ENCODE data around the gene NOTCH1.

The NOTCH1 gene

DNA sequence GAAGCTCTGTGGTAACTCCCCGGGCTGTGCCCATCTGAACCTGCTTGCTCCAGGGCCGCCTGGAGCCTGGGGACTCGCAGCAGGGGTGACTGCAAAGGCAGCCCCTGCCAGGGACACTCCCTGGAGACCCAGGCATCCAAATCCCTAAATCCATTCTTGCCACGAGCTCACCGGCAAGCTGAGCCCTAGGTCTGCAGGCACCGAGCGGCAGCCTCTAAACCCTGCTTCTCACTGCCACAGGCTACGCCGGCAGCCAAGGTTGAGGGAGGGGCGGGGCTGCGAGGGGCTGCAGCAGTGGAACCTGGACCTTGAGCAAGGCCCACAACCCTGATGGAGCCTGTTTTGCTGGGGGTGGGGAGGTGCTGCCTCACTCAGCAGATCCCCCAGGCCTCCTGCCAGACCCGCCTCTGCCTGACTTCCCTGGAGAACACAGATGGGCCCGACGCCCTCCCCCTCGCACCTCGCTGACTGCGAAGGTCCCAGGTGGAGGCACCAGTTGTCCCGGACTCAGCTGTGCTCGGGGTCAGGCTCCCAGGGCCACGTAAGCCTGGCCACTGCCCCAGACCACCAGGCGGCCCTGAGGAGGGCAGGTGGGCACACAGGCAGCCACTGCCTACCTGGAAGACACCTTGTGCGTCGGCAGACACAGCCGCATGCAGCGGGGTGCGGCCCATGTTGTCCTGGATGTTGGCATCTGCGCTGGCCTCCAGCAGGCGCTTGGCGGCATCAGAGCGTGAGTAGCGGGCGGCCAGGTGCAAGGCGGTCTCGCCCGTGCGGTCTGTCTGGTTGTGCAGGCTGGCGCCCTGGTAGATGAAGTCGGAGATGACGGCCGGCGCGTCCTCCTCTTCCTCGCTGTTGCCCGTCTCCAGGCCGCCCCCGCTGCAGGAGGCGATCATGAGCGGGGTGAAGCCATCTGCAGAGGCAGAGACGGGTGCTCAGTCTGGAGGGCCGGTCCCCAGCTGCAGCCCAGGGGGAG lies 45.6 kb downstream of the NOTCH1 start:
- no peak for DNase-seq (ENCODE audit: low read depth)

DNA sequence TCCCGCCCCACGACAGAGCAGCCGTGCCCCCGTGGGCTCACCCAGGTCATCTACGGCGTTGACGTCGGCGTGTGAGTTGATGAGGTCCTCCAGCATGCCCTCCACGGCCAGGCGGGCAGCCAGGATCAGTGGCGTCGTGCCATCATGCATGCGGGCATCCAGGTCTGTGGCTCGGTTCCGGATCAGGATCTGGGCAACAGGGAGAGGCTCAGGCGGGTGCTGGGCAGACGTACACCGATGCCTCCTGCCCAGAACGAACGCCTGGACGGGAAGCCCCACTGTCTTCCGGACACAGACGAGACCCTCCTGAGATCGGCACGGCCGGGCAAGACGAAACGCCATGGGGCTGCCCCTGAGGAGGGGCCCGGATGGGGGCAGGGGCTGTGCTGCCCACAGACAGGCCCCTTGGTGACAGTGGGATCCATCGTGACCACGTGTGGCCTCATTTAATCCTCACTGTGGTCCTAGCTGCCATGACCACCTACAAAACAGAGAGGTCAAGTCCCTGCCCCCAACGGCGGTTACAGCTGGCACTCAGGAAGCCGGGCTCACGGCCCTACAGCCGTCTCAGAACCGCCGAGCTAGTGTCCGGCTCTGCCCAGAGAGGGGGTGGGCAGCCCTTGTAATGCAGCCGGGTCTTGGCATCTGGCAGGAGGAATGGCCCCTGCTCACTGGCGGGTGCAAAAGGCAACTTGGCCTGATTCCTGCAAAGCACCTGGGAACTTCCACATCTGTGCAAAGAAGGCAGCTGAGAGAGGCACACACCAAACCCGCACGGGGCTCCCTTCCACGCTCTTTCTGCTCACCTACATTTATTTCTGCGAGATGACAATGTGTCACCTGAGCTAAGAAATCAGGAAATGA lies 46.5 kb downstream of the NOTCH1 start:
- no peak for DNase-seq (ENCODE audit: low read depth)

DNA sequence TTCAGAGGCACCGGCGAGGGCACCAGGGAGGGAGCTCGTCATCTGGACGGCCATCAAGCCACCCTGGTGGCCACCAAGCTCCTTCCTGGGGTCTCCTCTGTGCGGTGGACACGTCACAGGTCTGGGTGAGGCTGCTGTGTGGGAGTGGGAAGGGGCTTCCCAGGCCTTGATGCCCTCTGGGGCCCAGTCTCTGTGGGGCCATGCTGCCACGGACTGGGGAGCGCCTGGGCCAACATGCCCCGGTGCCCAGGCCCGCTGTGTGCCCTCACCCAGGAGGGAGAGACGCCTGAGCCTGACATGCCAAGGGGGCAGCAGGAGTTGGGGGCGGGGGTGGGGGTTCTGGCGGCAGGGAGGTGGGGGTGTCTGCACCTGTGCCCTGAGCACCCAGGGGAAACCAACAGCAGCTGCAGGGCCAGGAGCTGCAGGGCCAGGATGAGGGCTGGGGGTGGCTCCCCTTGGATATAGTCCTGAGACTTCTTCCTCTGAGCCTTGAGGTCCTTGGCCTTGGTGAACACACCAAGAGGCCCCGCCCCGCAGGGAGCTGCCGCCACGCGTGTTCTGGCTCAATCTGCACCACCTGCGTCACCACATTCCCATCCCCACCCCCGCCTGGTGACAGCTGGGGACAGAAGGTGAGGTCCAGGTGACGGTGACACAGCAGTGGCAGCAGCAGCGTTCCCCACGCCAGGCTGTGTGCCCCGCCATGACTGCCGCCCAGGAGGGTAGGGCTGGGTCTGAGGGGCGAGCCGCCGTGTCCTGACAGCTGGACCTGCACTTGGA lies 47.7 kb downstream of the NOTCH1 start:
- DNase-seq (ENCODE audit: low read depth), result no peak

DNA sequence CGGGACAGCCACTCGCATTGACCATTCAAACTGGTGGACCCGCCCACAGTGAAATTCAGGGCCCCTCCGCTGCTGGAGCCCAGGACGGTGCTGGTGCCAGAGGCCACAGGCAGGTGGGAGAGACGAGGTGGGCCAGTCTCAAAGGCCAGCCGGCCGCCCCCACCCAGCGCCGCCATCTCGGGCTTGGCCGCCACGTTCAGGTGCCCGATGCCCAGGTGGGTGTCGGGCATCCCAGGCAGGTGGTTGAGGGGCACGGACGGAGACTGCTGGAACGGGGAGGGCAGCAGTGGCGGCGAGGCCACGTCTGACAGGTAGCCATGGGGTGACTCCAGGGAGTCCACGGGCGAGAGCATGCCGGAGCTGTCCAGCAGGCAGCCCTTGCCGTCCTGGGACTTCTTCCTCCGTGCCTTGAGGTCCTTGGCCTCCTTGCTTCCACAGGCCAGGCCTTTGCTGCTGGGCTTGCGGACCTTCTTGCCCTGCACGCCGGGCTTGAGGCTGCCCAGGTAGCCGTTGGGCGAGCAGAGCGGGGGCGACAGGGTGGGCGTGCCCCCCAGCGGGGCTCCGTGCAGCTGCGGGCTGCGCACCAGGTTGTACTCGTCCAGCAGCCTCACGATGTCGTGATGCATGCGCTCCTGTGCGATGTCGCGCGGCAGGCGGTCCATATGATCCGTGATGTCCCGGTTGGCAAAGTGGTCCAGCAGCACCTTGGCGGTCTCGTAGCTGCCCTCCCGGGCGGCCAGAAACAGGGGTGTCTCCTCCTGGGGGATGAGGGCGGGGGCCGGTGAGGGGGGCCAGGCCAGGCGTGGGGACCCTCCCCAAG lies 48.8 kb downstream of the NOTCH1 start:
- DNase-seq (ENCODE audit: low read depth), result no peak

DNA sequence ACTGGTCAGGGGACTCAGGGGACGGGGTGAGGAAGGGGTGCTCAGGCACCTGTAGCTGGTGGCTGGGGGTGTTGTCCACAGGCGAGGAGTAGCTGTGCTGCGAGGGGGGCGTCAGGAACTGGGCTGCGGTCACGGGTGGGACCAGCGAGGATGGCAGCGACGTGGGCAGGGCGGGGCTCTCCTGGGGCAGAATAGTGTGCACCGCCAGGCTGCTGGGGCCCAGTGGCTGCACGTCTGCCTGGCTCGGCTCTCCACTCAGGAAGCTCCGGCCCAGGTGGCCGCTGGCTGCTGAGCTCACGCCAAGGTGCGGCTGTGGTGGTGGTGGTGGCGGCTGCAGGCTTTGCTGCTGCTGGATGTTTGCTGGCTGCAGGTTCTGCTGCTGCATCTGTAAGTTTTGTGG lies 49.7 kb downstream of the NOTCH1 start:
- DNase-seq (ENCODE audit: low read depth), result no peak

DNA sequence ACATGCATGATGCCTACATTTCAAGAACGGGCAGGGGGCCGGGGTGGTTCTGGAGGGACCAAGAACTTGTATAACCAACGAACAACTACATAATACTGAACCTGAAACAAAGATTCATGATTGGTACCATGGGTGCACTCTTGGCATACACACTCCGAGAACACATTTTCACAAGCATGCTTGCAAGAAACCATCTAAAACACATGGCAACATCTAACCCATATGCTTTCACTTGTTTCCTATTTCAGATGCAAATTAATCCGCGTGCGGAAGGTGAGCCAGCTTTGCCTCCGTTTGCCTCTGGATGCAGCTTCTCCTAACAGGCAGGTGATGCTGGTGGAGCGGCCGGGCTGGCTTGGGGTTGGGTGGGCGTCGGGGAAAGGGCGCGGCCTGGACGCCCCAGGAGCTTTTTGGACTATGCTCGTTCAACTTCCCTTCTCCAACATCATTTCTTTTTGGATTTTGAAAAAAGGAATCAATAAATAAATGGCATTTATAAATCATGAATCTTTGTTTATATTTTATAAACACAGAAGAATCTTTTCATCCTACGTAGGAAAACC lies 50.5 kb downstream of the NOTCH1 start:
- DNase-seq (ENCODE audit: low read depth), result no peak

DNA sequence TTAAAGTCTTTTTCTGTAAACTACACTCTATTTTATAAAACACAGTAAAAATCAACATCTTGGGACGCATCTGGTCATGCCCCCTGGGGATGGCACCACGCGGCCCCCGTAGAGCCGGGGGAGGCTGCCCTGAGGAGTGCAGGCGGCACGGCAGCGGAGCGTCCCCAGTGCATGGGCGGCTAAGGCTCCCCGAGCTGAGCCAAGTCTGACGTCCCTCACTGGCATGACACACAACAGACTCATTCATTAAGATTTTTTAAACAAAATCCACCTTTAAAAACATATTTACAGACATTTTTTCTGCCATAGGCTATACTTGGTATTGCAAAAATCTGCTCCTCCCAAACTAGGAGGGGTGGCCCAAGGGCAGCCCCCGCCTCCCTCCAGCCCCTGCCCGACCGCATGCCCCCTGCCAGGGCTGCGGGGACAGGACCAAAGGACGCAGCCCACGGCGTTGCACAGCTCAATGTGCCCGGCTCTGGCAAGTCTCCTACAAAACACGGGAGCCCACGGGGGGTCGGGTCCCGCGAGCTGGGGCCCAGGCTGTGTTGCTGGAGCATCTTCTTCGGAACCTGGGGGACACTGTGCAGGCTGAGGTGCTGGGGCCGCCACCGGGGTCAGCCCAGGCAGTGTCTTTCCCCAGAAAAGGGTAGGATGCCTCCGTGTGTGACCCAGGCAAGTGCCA lies 51.2 kb downstream of the NOTCH1 start:
- no peak for DNase-seq (ENCODE audit: low read depth)

DNA sequence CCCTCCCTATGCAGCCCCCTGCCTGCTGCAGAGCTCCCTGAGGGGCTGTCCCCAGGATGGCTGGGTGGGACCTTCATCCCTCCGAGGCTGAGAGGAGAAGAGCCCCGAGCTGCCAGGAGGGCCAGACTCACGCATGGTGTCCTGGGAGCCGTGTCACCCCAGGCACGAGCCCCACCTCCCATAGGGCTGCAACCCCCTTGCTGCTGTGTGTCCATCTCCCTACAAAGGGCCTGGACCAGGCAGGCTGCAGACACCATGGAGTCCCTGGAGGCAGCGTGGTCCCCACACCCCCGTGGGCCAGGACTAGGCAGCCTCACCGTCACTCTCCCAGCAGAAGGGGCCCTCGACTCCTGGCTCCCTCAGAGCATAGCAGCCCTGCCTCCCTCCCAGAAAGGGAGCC lies 51.8 kb downstream of the NOTCH1 start:
- no peak for DNase-seq (ENCODE audit: low read depth)

DNA sequence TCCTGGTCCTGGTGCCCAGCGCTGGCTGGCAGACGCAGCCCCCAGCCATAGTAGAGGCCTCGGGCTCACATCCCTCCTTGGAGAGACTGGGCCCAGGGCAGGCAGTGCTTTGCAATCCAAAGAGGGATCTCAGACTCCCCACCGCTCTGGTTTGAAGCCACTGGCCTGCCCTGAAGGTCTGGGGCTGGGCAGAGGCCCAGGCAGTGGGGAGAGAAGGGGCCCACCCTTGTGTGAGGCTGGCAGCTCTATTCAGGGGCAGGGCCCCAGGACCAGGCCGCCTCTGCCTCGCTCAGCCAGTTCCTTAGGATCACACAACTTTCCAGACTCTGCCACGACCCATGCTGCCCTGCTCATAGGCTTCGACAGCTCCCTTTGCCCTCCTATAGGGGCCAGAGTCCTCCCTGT lies 52.3 kb downstream of the NOTCH1 start:
- DNase-seq (ENCODE audit: low read depth), result no peak

DNA sequence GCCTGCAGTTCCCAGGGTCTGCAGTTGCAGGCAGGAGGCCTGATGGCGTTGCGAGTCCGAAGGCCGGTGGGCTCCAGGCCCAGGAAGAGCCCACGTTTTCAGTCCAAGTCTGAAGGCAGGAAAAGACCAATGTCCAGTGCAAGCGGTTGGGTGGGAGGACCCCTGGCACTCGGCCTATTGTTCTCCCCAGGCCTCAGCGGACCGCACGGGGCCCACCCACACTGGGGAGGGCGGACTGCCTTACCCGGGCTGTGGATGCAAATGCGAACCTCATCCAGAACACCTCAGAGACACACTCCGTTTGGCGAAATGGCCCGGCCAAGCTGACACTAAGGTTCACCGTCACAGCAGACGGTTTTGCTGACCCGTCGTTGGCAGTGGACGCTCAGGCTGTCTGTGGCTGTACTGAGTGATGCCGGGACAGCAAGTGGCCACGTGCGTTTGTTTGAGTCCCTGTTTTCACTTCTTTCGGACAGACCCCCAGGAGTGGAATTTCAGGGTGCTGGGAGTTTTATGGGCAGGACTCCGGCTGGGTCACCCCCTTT lies 52.8 kb downstream of the NOTCH1 start:
- no peak for DNase-seq (ENCODE audit: low read depth)

DNA sequence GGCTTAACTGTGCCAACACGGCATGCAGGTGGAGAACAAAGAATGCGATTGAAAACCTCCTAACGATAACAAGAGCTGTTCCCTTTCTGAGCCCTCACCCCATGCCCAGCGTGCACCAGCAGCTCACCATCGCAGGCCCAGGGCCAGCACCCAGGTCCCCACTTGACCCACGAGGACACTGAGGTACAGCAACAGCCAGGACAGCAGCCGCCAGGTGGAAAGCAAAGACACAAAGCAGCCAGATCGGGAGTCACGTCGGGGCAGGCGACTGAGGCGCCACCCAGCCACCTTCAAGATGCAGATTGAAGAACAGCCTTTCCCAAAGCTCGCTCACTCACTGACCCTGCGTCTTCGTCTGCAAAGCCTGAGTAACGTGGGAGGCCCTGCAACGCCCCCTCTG lies 56.1 kb downstream of the NOTCH1 start:
- no peak for DNase-seq (ENCODE audit: low read depth)

DNA sequence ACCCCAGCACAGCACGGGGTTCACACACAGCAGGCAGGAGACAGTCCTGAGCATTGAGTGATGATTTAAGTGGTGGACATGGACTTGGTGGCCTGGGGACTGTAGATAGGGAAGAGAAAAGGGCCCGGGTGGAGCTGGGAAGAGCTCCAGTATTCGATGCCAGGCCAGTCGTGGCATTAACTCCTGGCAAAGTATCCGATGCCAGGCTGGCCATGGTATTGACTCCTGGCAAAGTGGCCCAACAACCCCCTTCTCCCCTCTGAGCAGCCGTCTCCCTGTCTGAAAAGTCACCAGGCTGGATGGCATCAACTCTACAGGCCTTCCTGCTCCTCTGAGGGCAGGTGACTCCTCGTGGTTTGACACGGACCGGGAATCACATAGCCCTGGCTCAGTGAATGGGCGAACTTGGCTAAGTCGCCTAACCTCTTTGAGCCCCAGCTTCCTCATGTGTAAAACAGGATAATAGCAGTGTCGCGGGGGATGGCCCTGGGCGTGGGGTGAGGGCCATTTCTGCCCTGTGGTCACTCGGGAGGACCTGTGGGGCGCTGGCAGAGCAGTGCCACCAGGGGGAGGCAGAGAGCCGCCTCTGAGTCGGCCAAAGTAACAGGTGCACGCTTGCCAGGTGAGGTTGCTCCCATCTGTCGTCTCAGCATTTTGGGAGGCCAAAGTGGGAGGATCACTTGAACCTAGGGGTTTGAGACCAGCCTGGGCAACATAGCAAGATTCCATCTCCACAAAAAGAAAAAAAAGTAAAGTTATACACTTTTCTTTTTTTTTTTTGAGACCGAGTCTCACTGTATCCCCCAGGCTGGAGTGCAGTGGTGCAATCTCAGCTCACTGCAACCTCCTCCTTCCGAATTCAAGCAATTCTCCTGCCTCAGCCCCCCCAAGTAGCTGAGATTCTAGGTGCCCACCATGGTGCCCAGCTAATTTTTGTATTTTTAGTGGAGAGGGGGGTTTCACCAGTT lies 57.3 kb downstream of the NOTCH1 start:
- peak; percentile 49 for DNase-seq (ENCODE audit: low read depth)

DNA sequence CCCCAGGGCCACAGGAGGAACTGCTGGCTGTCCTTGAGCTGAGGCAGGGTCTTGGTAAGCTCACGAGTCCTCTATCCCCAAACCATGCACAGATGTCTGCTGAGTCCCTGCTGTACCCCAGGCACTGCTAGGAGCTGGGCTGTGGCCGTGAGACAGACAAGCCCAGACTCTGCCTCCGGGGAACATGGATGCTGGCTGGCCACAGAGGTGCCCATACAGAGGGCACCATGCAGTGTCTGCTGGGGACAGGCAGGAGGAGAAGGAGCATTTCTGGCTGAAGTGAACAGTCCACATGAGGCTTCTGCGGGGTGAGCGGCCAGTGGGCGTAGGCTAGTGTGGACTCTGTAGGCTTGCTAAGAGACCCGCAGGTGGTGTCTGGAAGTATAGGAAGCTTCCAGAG lies 58.2 kb downstream of the NOTCH1 start:
- DNase-seq (ENCODE audit: low read depth), result no peak

DNA sequence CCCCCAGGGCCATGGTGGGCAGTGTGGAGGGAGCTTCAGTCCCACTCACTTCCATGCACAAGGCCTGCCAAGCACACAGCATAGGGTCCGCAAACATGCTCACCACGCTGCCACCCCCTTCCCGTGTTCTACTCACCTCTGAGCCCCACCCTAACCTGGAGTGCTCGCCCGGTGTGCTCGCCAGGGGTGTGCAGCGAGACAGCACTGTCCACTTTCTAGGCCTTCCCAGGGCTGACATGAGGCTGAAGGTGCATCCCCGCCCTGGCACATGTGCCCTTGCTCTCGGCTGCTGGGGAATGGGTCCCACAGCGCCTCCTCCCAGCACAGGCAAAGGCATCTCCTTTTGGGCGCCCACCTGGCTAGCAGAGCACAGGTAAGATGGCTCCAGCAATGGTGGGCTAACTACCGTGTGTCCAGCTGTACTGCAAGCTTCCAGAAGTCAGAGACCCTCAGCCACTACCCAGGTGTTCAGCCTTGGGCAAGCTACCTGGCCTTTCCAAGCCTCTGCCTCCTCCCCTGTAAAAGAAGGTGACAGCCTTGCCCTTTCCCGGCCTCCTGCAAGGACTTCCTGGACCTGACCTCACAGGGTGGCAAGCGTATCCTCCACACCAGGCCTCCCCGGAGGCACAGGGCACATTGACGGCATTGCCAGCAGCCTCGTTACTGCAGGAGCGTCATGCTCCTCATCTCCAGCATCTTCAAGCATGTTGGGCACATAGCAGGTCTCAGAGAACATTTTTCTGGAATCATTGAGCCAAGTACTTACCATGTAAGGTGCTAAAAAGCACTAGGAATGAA lies 58.8 kb downstream of the NOTCH1 start:
- DNase-seq (ENCODE audit: low read depth), result no peak

DNA sequence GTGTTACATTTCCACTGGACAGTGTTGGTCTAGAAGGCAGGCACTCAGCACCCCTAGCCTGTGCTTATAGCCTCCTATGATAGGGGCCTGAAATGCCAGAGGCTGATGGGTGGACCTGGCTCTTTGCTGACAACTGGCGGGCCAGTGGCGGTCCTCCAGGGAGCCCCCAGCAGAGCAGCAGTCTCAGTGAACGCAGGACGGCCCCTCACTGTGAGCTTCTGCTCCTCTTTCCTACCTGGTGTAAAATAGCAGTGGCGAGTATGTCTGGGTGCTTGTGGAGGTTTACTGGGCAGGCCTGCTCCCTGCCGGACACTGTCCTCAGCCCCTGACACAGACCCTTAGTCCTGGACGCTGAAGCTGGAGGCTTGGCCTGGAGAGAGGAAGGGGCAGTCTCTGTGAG lies 59.7 kb downstream of the NOTCH1 start:
- DNase-seq (ENCODE audit: low read depth), result no peak

DNA sequence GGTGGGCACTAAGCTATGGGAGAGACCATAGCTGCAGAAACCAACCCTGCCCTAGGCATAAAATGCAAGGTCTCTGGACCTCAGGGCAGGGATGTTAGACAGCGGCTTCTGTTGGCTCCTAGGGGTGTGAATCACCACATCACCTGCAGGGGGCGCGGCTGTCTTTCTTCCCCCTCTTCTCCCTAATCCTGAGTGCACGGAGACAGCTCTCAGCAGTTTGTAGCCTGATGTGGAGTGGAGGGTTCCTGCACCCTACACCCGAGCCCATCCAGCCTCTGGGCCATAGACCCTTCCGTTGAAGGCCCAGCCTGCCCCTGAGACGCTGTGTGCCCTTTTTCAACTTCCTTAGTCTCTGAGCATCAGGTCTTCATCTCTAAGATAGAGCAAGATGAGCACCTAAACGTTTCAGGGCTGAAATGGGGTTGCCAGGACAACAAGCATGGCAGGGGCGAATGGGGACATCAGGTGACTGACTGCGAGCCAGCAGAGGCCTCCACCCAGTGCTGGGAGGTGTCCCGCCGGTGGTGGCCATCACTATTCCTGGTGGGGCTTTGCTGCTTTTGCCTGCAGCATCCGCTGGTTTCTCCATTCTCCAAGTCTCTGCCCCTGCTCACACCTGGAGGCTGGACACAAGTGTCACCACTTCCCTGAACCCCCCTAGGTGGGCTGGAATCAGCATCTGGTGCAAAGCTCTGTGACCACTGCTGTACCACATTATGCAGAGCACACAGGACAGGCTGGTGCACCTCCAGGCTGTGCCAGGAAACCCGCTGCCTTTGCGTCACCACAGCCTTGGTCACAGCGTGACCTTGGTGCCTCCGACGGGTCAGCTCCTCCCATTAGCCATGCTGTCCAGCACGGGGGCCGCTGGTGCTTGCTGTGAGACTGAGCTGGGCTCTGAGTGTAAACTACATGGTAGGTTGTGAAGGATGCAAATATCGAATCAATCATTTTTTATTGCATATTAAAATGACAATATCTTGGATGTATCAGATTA lies 60.5 kb downstream of the NOTCH1 start:
- peak; percentile 80 for DNase-seq (ENCODE audit: low read depth)
